Activated CD4-positive, alpha-beta T cell treated with anti-CD3 and anti-CD28 coated beads for 24 hours (primary cell): Measurements from ENCODE around the gene CDC25C.
"Not testable (repeated sequence)": the region's sequence is repeated elsewhere in the genome, so short reads cannot be mapped to it uniquely, and the experiment has no call there.

Experiments used
- DNase-seq, 2 donors: peaks; one replicate each; pipeline ENCODE4 v3.0.0-alpha.2; 2020; ENCODE audit warnings: low read depth in 2 of 2

Gene CDC25C

GRCh38 chr5:138275895-138276294 lies 55.7 kb downstream of the CDC25C start:
- DNase-seq = no peak

- DNase-seq = no peak
These were observed 56.2 kb downstream of the CDC25C start for GRCh38 chr5:138275379-138275782.

- DNase-seq = peak in 1 of 2 donors; percentile 6
These were observed 57.3 kb downstream of the CDC25C start, which contains the start of gene GFRA3 for GRCh38 chr5:138274189-138274853. Gene GFRA3 (minus strand): TSS chr5:138274621. CDS start chr5:138274424, 197 bp downstream.

GRCh38 chr5:138273834-138274188 lies 57.8 kb downstream of the CDC25C start:
- DNase-seq = no peak

- DNase-seq = no peak
These were observed 58.9 kb downstream of the CDC25C start for GRCh38 chr5:138272681-138273080.

- no peak for DNase-seq
These were observed 60.3 kb downstream of the CDC25C start for GRCh38 chr5:138271281-138271680.

- DNase-seq = no peak
These were observed 67.4 kb downstream of the CDC25C start for GRCh38 chr5:138264183-138264582.

- DNase-seq = no peak
These were observed 68.0 kb downstream of the CDC25C start for GRCh38 chr5:138263581-138263980.

GRCh38 chr5:138258704-138259292 lies 72.8 kb downstream of the CDC25C start:
- DNase-seq = no peak

- no peak for DNase-seq
These were observed 74.0 kb downstream of the CDC25C start for GRCh38 chr5:138257583-138257982.

- DNase-seq = no peak
These were observed 78.7 kb downstream of the CDC25C start for GRCh38 chr5:138252944-138253343.

GRCh38 chr5:138247800-138248199 lies 83.8 kb downstream of the CDC25C start:
- not testable (repeated sequence) for DNase-seq

- DNase-seq = no peak
These were observed 84.8 kb downstream of the CDC25C start for GRCh38 chr5:138246822-138247221.

GRCh38 chr5:138246334-138246733 lies 85.3 kb downstream of the CDC25C start:
- no peak for DNase-seq

- DNase-seq = no peak
These were observed 85.9 kb downstream of the CDC25C start for GRCh38 chr5:138245717-138246116.

- DNase-seq = no peak
These were observed 87.8 kb downstream of the CDC25C start for GRCh38 chr5:138243794-138244193.

- DNase-seq = no peak
These were observed 89.7 kb downstream of the CDC25C start for GRCh38 chr5:138241688-138242571.

- no peak for DNase-seq
These were observed 90.8 kb downstream of the CDC25C start for GRCh38 chr5:138240650-138241385.

GRCh38 chr5:138238034-138238433 lies 93.6 kb downstream of the CDC25C start:
- no peak for DNase-seq
